HepG2 (cell line): ENCODE measurements around the gene SRPK3. TPM values are rescaled to one million over a fixed set of nuclear protein-coding genes. Genes with fewer than 3 reads are reported as not detected.

ENCODE experiments used
- ATAC-seq: fragments of 200-7000 bp; cut with Tn5 transposase; 3 replicates; pipeline ENCODE4 v1.9.1; 2020; ENCODE audit warnings: mild to moderate bottlenecking, moderate library complexity
- BruUV-seq: library from RNA; stranded (reverse); fragments of 400-500 nt; replicated peaks from 2 replicates; lab custom pipeline; 2021; lab: Mats Ljungman, UMichigan
- CTCF ChIA-PET: fragments of 300-600 bp; formaldehyde crosslinking; extraction: SDS; loops from one replicate; lab custom pipeline; 2021; ENCODE audit warnings: low total read pairs, inconsistent platforms, low intra/inter-chr PET ratio; lab: Yijun Ruan, JAX
- POLR2A ChIA-PET: fragments of 350-600 bp; sonication (Branson Sonifier 250); formaldehyde crosslinking; loops from one replicate; lab custom pipeline; 2020; ENCODE audit warnings: antibody characterized with exemption, inconsistent platforms; lab: Yijun Ruan, JAX
- DNase-seq: peaks from one replicate; pipeline ENCODE4 v3.0.0-alpha.2; 2015; ENCODE audit warnings: low spot score
- FAIRE-seq: peaks from 3 replicates; lab custom pipeline; 2011; peaks lifted over from hg19 to GRCh38; lab: Jason Lieb, UNC
- H2AFZ ChIP-seq: one replicate; pipeline ENCODE4 v1.6.1; 2011; ENCODE audit warnings: low read length, inconsistent platforms
- H3K27ac ChIP-seq: fragments of 300-600 bp; 3 replicates; pipeline ENCODE4 v1.8.0; 2011; ENCODE audit warnings: mixed run types, mild to moderate bottlenecking, mixed read lengths, low read length, inconsistent platforms; ENCODE audit not compliant: insufficient read depth; ENCODE audit errors: extremely low read length
- H3K27me3 ChIP-seq, 2 experiments: fragments of 200-600 bp in 1 of 2; 2 replicates in 1 of 2; 3 replicates in 1 of 2; pipeline versions ENCODE4 v1.6.0 to v1.8.0; 2011; ENCODE audit warnings: low read length in 2 of 2, mild to moderate bottlenecking in 2 of 2, moderate library complexity in 2 of 2, inconsistent platforms in 1 of 2; ENCODE audit not compliant: insufficient read depth in 2 of 2, control insufficient read depth in 1 of 2
- H3K36me3 ChIP-seq, 2 experiments: fragments of 200-600 bp in 1 of 2; replicated peaks in 1 of 2; 2 replicates in 1 of 2; 3 replicates in 1 of 2; pipeline versions ENCODE4 v1.5.1 to v1.8.0; 2011; ENCODE audit warnings: low read length in 2 of 2, inconsistent platforms in 1 of 2; ENCODE audit not compliant: insufficient read depth in 2 of 2, control insufficient read depth in 1 of 2
- H3K4me1 ChIP-seq: 2 replicates; pipeline ENCODE4 v1.5.1; 2012; ENCODE audit warnings: low read length, inconsistent platforms; ENCODE audit not compliant: insufficient read depth
- H3K4me2 ChIP-seq: 2 replicates; pipeline ENCODE4 v1.6.0; 2011; ENCODE audit warnings: low read depth, low read length, inconsistent platforms
- H3K4me3 ChIP-seq, 3 experiments: fragments of 200-600 bp in 1 of 3; sonication (generic), shearing (Covaris generic) in 1 of 3; replicated peaks in 1 of 3; 2 replicates each; pipeline ENCODE4 v1.5.1; 2011 to 2016; ENCODE audit warnings: low read length in 3 of 3, inconsistent platforms in 2 of 3, low read depth in 2 of 3, mild to moderate bottlenecking in 2 of 3, control low read depth in 1 of 3, mixed read lengths in 1 of 3; ENCODE audit not compliant: insufficient read depth in 1 of 3
- H3K79me2 ChIP-seq: one replicate; pipeline ENCODE4 v1.6.1; 2011; ENCODE audit warnings: low read length, inconsistent platforms; ENCODE audit not compliant: insufficient read depth
- H3K9ac ChIP-seq: 2 replicates; pipeline ENCODE4 v1.6.0; 2011; ENCODE audit warnings: mild to moderate bottlenecking, low read depth, low read length, inconsistent platforms; ENCODE audit not compliant: insufficient read depth
- H3K9me3 ChIP-seq: 2 replicates; pipeline ENCODE4 v1.5.1; 2012; ENCODE audit warnings: mild to moderate bottlenecking, low read length
- H4K20me1 ChIP-seq: 2 replicates; pipeline ENCODE4 v1.6.0; 2011; ENCODE audit warnings: inconsistent platforms, mild to moderate bottlenecking, low read length, moderate library complexity; ENCODE audit not compliant: insufficient read depth
- CBX1 ChIP-seq: IDR thresholded peaks from one replicate; pipeline ENCODE4 v1.6.1; 2016; ENCODE audit warnings: antibody characterized with exemption, low read depth
- CHD4 ChIP-seq: fragments of 200-600 bp; sonication (generic); IDR thresholded peaks from 2 replicates; pipeline ENCODE4 v1.7.0; 2017; ENCODE audit warnings: mild to moderate bottlenecking, low read length, borderline replicate concordance
- ETV5 ChIP-seq: IDR thresholded peaks from 2 replicates; pipeline ENCODE4 v1.6.1; 2018; ENCODE audit warnings: missing biosample characterization, missing genetic modification reagents, inconsistent platforms, borderline replicate concordance
- GATAD1 ChIP-seq: IDR thresholded peaks from 2 replicates; pipeline ENCODE4 v1.6.1; 2016; ENCODE audit warnings: missing genetic modification reagents, missing compliant biosample characterization
- HDAC2 ChIP-seq: sonication (generic); formaldehyde crosslinking; IDR thresholded peaks from 2 replicates; pipeline ENCODE4 v1.4.0; 2020; ENCODE audit warnings: missing genetic modification reagents
- KDM5B ChIP-seq: sonication (generic); formaldehyde crosslinking; IDR thresholded peaks from 2 replicates; pipeline ENCODE4 v1.4.0; 2020; ENCODE audit warnings: missing genetic modification reagents, mild to moderate bottlenecking, borderline replicate concordance
- KLF16 ChIP-seq, 2 experiments: sonication (generic) in 1 of 2; formaldehyde crosslinking in 1 of 2; IDR thresholded peaks; 2 replicates each; pipeline versions ENCODE4 v1.6.1 to v1.8.0; 2016 to 2023; ENCODE audit warnings: missing genetic modification reagents in 2 of 2, missing compliant biosample characterization in 1 of 2
- MED8 ChIP-seq: sonication (generic); formaldehyde crosslinking; IDR thresholded peaks from 2 replicates; pipeline ENCODE4 v1.8.1; 2023; ENCODE audit warnings: mild to moderate bottlenecking, missing genetic modification reagents; ENCODE audit not compliant: insufficient replicate concordance
- NONO ChIP-seq, 2 experiments: fragments of 450-650 bp in 1 of 2; sonication (generic) in 1 of 2; formaldehyde crosslinking in 1 of 2; IDR thresholded peaks in 1 of 2; conservative IDR thresholded peaks in 1 of 2; 2 replicates each; pipeline versions ENCODE4 v1.6.1 to v1.8.0; 2017 to 2022; ENCODE audit warnings: mild to moderate bottlenecking in 1 of 2, missing genetic modification reagents in 1 of 2, moderate library complexity in 1 of 2
- NR2F2 ChIP-seq: IDR thresholded peaks from 2 replicates; pipeline ENCODE4 v1.6.1; 2012; ENCODE audit warnings: low read depth, inconsistent platforms, borderline replicate concordance
- POGZ ChIP-seq: sonication (generic); formaldehyde crosslinking; IDR thresholded peaks from 2 replicates; pipeline ENCODE4 v1.4.0; 2020; ENCODE audit warnings: mild to moderate bottlenecking, missing genetic modification reagents
- XRCC5 ChIP-seq: fragments of 200-400 bp; formaldehyde crosslinking; optimal IDR thresholded peaks from 2 replicates; pipeline ENCODE3; 2017; ENCODE audit warnings: mild to moderate bottlenecking, low read length
- ZFY ChIP-seq: sonication (generic); formaldehyde crosslinking; IDR thresholded peaks from 2 replicates; pipeline ENCODE4 v1.4.0; 2020; ENCODE audit warnings: missing genetic modification reagents
- ZNF3 ChIP-seq: IDR thresholded peaks from 2 replicates; pipeline ENCODE4 v1.7.0; 2017; ENCODE audit warnings: inconsistent platforms
- ZNF616 ChIP-seq: sonication (generic); formaldehyde crosslinking; IDR thresholded peaks from 2 replicates; pipeline ENCODE4 v1.5.0; 2020; ENCODE audit warnings: low read depth, mild to moderate bottlenecking, missing genetic modification reagents
- ZNF788 ChIP-seq: sonication (generic); formaldehyde crosslinking; IDR thresholded peaks from 2 replicates; pipeline ENCODE4 v1.5.0; 2020; ENCODE audit warnings: mild to moderate bottlenecking, missing genetic modification reagents, borderline replicate concordance
- WGBS: methylation state at CpG from one replicate; pipeline ENCODE4 v1.1.6; 2017; ENCODE audit warnings: low lambda C conversion rate; 5-methylcytosine and 5-hydroxymethylcytosine counted together
- in situ Hi-C: cut with HindIII; loops from 2 replicates; pipeline ENCODE4 v1.10.0; 2017; ENCODE audit warnings: low pct_unique_long_range_greater_than_20kb; ENCODE audit not compliant: extremely low pct_ligation_motif_present
- intact Hi-C: fragments of 100-400 bp; cut with micrococcal nuclease; formaldehyde crosslinking; loops from one replicate; pipeline ENCODE4 v1.10.0; 2022; ENCODE audit not compliant: unreplicated experiment
- polyA plus RNA-seq, 8 experiments: library from polyadenylated mRNA; depleted of rRNA in 3 of 8; stranded (reverse) in 7 of 8; unstranded in 1 of 8; fragments of >200 nt; fragmentation: Illumina TruSeq in 4 of 8; extraction: Trizol in 4 of 8; gene quantifications; 2 replicates each; pipeline versions ENCODE4 v1.2.1 to v1.2.3, GENCODE V29; 2011 to 2016; ENCODE audit warnings: low read depth in 4 of 8, missing spikeins in 1 of 8, mixed read lengths in 1 of 8; ENCODE audit not compliant: insufficient read depth in 1 of 8
- total RNA-seq, 5 experiments: library from RNA; depleted of rRNA; stranded (reverse); fragments of >200 nt; fragmentation: Illumina TruSeq; extraction: Trizol; gene quantifications; 2 replicates each; pipeline ENCODE4 v1.2.3, GENCODE V29; 2016; ENCODE audit warnings: low read depth in 1 of 5

SRPK3 gene
- total and polyA plus RNA-seq, 2 of the 13 experiments (the other 11 are each of a cell fraction or from before 2014, with no cell fraction given): 0.22 to 0.30 TPM

- Histone ChIP-seq H3K27me3 (no peaks in the 10 kb centered on the region), H3K36me3 (no peaks in the 10 kb centered on the region), H3K9me3 (no peaks in the 10 kb centered on the region), H3K4me3 (no peak overlapping the region), H3K4me1 (peaks cover 37% of the 10 kb centered on the region), H3K27ac (no peak overlapping the region), H3K79me2 (no peaks in the 10 kb centered on the region), H4K20me1 (no peaks in the 10 kb centered on the region), H3K4me2 (no peak overlapping the region), H2AFZ (no peak overlapping the region), H3K9ac (no peak overlapping the region)
- intact Hi-C loops: loop anchor here (10.0 kb wide), 1 partner anchor 182 kb away; the partner anchor contains the start of gene RENBP
- WGBS: 100% methylated on average over 1 of the region's 14 CpGs
- FAIRE-seq (no peak), ATAC-seq (no peak), DNase-seq (no peak)
- ChIA-PET CTCF (interaction anchor here (1.7 kb wide), 1 partner anchor 191 kb away, joined by 6 read pairs; no protein-coding TSS in a partner anchor), POLR2A (interaction anchor here (1.1 to 2.9 kb wide), 4 partner anchors 32 to 165 kb away, joined by 3 to 15 read pairs (median 5); partner anchors contain the start of gene SLC6A8)
- TF ChIP-seq CHD4 (no peak), CBX1 (no peak), MED8 (CRISPR knock-in tag) (no peak), ZNF616 (CRISPR knock-in tag) (no peak), ZNF788 (CRISPR knock-in tag) (no peak), ZNF3 (CRISPR knock-in tag) (no peak)
- in situ Hi-C loops: no loop called here
- BruUV-seq: no TSS peak
These were observed 18.1 kb upstream of the SRPK3 start for GRCh38 chrX:153762626-153763173.

GRCh38 chrX:153763298-153763932, 17.4 kb upstream of the SRPK3 start:
- intact Hi-C loops (loop anchor here (10.0 kb wide), 1 partner anchor 181 kb away; the partner anchor contains the start of gene RENBP), in situ Hi-C loops (no loop called here)
- H3K79me2 ChIP-seq: no peaks in the 10 kb centered on the region
- H3K4me1 ChIP-seq: peaks cover 37% of the 10 kb centered on the region
- CTCF ChIA-PET: interaction anchor here (1.4 to 1.7 kb wide), 2 partner anchors 31 to 190 kb away, joined by 3 to 6 read pairs; partner anchors contain the start of genes IDH3G and SSR4
- peak overlapping the region in 1 of 3 experiments; percentile 66; a peak in 1 of 6 replicates for H3K4me3 ChIP-seq
- H3K9me3 ChIP-seq: no peaks in the 10 kb centered on the region
- peak overlapping the region; percentile 78 for H3K4me2 ChIP-seq
- H3K27ac ChIP-seq: no peak overlapping the region
- H3K9ac ChIP-seq: no peak overlapping the region
- peak; percentile 45 for DNase-seq
- H2AFZ ChIP-seq: no peak overlapping the region
- no peaks in the 10 kb centered on the region for H3K36me3 ChIP-seq
- WGBS: 71% methylated on average over 9 of the region's 18 CpGs
- H3K27me3 ChIP-seq: no peaks in the 10 kb centered on the region
- no TSS peak for BruUV-seq
- POLR2A ChIA-PET: interaction anchor here (1.0 to 2.9 kb wide), 7 partner anchors 31 to 184 kb away, joined by 3 to 15 read pairs (median 6); partner anchors contain the start of genes IDH3G, SLC6A8 and SSR4
- no peak for ATAC-seq
- FAIRE-seq: no peak
- H4K20me1 ChIP-seq: no peaks in the 10 kb centered on the region
- peak; percentile 77 for TF ChIP-seq ZFY
- TF ChIP-seq HDAC2 (CRISPR knock-in tag): 0 out of 2 replicates have a peak, but pooled peaks have one; percentile 12
- no peak for TF ChIP-seq POGZ (CRISPR knock-in tag)
- TF ChIP-seq NONO (IDR thresholded peaks at IDR 0.05): no peak
- TF ChIP-seq NONO (CRISPR knock-in tag; conservative IDR thresholded peaks at IDR 0.05): 0 out of 2 replicates have a peak, but pooled peaks have one; percentile 25
- no peak for TF ChIP-seq XRCC5
- TF ChIP-seq GATAD1 (CRISPR knock-in tag): 0 out of 2 replicates have a peak, but pooled peaks have one; percentile 10
- no peak for TF ChIP-seq ETV5 (CRISPR knock-in tag)
- no peak for TF ChIP-seq NR2F2
- 0 out of 4 replicates have a peak, but pooled peaks of 1 of the 2 experiments have one; percentile 15 for TF ChIP-seq KLF16 (CRISPR knock-in tag; IDR thresholded peaks at IDR 0.05)
- 0 out of 2 replicates have a peak, but pooled peaks have one; percentile 0 for TF ChIP-seq KDM5B
